SH-SY5Y (cell line): ENCODE data around the gene HOXB8.

Experiments used
- GATA2 ChIP-seq: IDR thresholded peaks from 2 replicates; pipeline ENCODE4 v1.6.1; 2011; ENCODE audit warnings: mild to moderate bottlenecking, low read depth, low read length
- GATA3 ChIP-seq: IDR thresholded peaks from 2 replicates; pipeline ENCODE4 v1.6.1; 2011; ENCODE audit warnings: low read depth, mild to moderate bottlenecking, low read length, moderate library complexity

DNA sequence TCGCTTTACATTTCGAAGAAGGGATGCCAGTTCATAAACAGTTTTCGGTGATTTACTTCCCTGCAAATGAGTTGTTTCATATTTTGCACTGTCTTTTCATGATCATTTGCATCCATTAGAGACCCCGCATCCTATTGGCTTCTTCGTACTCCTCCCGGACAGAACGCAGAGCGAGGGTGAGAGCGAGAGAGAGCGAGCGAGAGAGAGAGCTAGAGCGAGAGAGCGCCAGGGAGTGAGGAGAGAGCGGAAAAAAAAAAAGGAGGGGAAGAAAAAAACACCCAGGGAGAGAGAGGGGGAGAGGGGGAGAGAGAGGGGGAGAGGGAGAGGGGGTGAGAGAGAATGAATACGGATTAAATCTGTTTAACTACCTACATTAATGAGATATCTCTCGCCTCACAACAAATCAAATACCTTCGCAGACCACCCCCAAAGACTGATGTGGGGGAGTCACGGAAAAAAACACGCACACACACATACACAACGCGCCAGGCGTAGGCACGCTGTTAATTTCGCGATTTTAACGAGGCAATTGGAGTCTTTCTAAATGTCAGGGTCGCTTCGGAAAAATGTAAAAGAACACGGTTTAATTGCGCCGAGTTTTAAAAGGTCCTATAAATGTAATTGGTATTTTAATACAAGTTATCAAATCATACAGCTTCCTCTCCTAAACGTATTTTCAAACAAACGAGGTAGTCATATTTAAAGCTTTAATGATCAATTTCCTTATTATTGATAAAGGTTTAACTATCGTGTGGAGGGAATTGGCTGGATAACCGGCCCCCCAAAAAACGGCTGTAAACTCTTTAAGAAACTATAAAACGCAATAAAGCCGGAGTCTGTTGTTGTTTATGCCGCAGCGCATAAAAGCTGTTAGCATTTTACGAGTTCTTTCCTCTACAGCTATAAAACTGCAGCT is at the start of gene HOXB8:
- TF ChIP-seq GATA2, result no peak
- TF ChIP-seq GATA3, result no peak
